GM12878 (cell line): ENCODE measurements around the gene ABCC11.

Experiments used
- HDAC2 ChIP-seq: fragments of 200-600 bp; sonication (generic); IDR thresholded peaks from 2 replicates; pipeline ENCODE4 v1.6.1; 2017
- POLR2A ChIP-seq: IDR thresholded peaks from 2 replicates; pipeline ENCODE4 v1.6.1; 2011; ENCODE audit warnings: low read depth, mild to moderate bottlenecking, low read length
- TBL1XR1 ChIP-seq: IDR thresholded peaks from 2 replicates; pipeline ENCODE4 v1.6.1; 2012; ENCODE audit warnings: low read depth, low read length, improper control_type of control experiment
- TF ChIP-seq, protein P1 (sequence below), 3 experiments: IDR thresholded peaks in 2 of 3; conservative IDR thresholded peaks in 1 of 3; 2 replicates each; pipeline ENCODE4 v1.5.1; 2011; ENCODE audit warnings: low read depth in 3 of 3, low read length in 3 of 3, mild to moderate bottlenecking in 3 of 3, control low read depth in 2 of 3, moderate library complexity in 2 of 3, inconsistent platforms in 1 of 3, mixed read lengths in 1 of 3; ENCODE audit not compliant: control insufficient read depth in 2 of 3, insufficient read depth in 1 of 3; ENCODE audit errors: extremely low read depth in 1 of 3
- TF ChIP-seq, protein P2 (sequence below): IDR thresholded peaks from 2 replicates; pipeline ENCODE4 v1.6.1; 2011; ENCODE audit warnings: mild to moderate bottlenecking, low read depth, low read length, moderate library complexity; ENCODE audit not compliant: insufficient replicate concordance

DNA sequence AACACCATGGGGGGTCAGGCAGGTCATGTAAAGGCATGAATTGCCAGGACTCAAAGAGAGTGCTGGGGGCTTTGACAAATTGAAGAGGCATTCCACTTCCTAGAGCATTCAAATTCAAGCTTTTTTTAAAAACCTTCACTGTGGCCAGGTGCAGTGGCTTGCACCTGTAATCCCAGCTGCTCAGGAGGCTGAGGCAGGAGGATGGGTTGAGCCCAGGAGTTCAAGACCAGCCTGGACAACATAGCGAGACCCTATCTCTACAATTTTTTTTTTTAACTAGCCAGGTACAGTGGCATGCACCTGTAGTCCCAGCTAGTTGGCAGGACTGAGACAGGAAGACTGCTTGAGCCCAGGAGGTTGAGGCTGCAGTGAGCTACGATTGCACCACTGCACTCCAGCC is 108.8 kb downstream of the ABCC11 start:
- TF ChIP-seq, protein P1, sequence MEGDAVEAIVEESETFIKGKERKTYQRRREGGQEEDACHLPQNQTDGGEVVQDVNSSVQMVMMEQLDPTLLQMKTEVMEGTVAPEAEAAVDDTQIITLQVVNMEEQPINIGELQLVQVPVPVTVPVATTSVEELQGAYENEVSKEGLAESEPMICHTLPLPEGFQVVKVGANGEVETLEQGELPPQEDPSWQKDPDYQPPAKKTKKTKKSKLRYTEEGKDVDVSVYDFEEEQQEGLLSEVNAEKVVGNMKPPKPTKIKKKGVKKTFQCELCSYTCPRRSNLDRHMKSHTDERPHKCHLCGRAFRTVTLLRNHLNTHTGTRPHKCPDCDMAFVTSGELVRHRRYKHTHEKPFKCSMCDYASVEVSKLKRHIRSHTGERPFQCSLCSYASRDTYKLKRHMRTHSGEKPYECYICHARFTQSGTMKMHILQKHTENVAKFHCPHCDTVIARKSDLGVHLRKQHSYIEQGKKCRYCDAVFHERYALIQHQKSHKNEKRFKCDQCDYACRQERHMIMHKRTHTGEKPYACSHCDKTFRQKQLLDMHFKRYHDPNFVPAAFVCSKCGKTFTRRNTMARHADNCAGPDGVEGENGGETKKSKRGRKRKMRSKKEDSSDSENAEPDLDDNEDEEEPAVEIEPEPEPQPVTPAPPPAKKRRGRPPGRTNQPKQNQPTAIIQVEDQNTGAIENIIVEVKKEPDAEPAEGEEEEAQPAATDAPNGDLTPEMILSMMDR (IDR thresholded peaks at IDR 0.05 in 2 of 3, conservative IDR thresholded peaks at IDR 0.05 in 1 of 3; ENCODE audit: control insufficient read depth in 2 of 3, extremely low read depth in 1 of 3, insufficient read depth in 1 of 3, low read depth in 3 of 3, low read length in 3 of 3) = no peak
- no peak for TF ChIP-seq HDAC2
- TF ChIP-seq POLR2A = no peak
- TF ChIP-seq, protein P2, sequence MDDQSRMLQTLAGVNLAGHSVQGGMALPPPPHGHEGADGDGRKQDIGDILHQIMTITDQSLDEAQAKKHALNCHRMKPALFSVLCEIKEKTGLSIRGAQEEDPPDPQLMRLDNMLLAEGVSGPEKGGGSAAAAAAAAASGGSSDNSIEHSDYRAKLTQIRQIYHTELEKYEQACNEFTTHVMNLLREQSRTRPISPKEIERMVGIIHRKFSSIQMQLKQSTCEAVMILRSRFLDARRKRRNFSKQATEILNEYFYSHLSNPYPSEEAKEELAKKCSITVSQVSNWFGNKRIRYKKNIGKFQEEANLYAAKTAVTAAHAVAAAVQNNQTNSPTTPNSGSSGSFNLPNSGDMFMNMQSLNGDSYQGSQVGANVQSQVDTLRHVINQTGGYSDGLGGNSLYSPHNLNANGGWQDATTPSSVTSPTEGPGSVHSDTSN = no peak
- no peak for TF ChIP-seq TBL1XR1
